H1 (cell line): ENCODE data around the gene PLEKHG4. TPM values are rescaled to one million over a fixed set of nuclear protein-coding genes. Genes with fewer than 3 reads are reported as not detected.
A peak's percentile ranks its signal among the peaks of the same experiment; 100 is the strongest.

Experiments used
- BRCA1 ChIP-seq: IDR thresholded peaks from 2 replicates; pipeline ENCODE4 v1.6.1; 2012; ENCODE audit warnings: low read depth, low read length, improper control_type of control experiment
- CHD1 ChIP-seq: IDR thresholded peaks from 2 replicates; pipeline ENCODE4 v1.6.1; 2012; ENCODE audit warnings: low read depth, low read length, improper control_type of control experiment
- CHD2 ChIP-seq: IDR thresholded peaks from 2 replicates; pipeline ENCODE4 v1.6.1; 2012; ENCODE audit warnings: low read length, improper control_type of control experiment
- CTBP2 ChIP-seq: IDR thresholded peaks from 2 replicates; pipeline ENCODE4 v1.7.0; 2011; ENCODE audit warnings: borderline replicate concordance, mild to moderate bottlenecking, moderate library complexity, mixed read lengths, low read length; ENCODE audit not compliant: insufficient read depth, insufficient read length
- EZH2 ChIP-seq: fragments of 200-600 bp; sonication (generic); IDR thresholded peaks from 2 replicates; pipeline ENCODE4 v1.7.1; 2012; ENCODE audit warnings: low read depth, mild to moderate bottlenecking, moderate library complexity, low read length, inconsistent platforms; ENCODE audit not compliant: severe bottlenecking
- HDAC2 ChIP-seq, 2 experiments: fragments of 300-600 bp in 1 of 2; sonication (generic) in 1 of 2; IDR thresholded peaks; 2 replicates each; pipeline ENCODE4 v1.6.1; 2011 to 2012; ENCODE audit warnings: low read depth in 2 of 2, low read length in 2 of 2, mild to moderate bottlenecking in 2 of 2, moderate library complexity in 2 of 2, borderline replicate concordance in 1 of 2, inconsistent platforms in 1 of 2
- NRF1 ChIP-seq: IDR thresholded peaks from 2 replicates; pipeline ENCODE4 v1.6.1; 2011; ENCODE audit warnings: mild to moderate bottlenecking, low read depth, low read length, improper control_type of control experiment
- POU5F1 ChIP-seq: IDR thresholded peaks from 2 replicates; pipeline ENCODE4 v1.6.1; 2011; ENCODE audit warnings: low read depth, mild to moderate bottlenecking, low read length, moderate library complexity
- RFX5 ChIP-seq: IDR thresholded peaks from 2 replicates; pipeline ENCODE4 v1.6.1; 2011; ENCODE audit warnings: low read depth, low read length, improper control_type of control experiment, borderline replicate concordance
- RNF2 ChIP-seq: fragments of 200-900, 300-1000 bp; sonication (generic); IDR thresholded peaks from 2 replicates; pipeline ENCODE4 v1.7.1; 2016; ENCODE audit warnings: borderline replicate concordance, low read depth, mild to moderate bottlenecking, antibody characterized with exemption, low read length; ENCODE audit not compliant: poor library complexity, severe bottlenecking; ENCODE audit errors: missing control alignments
- SIRT6 ChIP-seq: IDR thresholded peaks from one replicate; pipeline ENCODE4 v1.7.1; 2012; ENCODE audit warnings: low read length, inconsistent platforms
- SP1 ChIP-seq: IDR thresholded peaks from 2 replicates; pipeline ENCODE4 v1.6.1; 2011; ENCODE audit warnings: low read depth, low read length
- TAF1 ChIP-seq: IDR thresholded peaks from 2 replicates; pipeline ENCODE4 v1.6.1; 2011; ENCODE audit warnings: mild to moderate bottlenecking, low read depth, low read length
- ZNF274 ChIP-seq: IDR thresholded peaks from 2 replicates; pipeline ENCODE4 v1.7.0; 2012; ENCODE audit warnings: low read length, borderline replicate concordance; ENCODE audit errors: extremely low read depth
- polyA plus RNA-seq, 7 experiments: library from polyadenylated mRNA; depleted of rRNA in 3 of 7; stranded (reverse) in 5 of 7; unstranded in 2 of 7; fragments of >200 nt in 5 of 7; fragments of 200-250 nt in 2 of 7; gene quantifications; 1 replicate in 5 of 7; 2 replicates in 1 of 7; 4 replicates in 1 of 7; pipeline versions ENCODE4 v1.2.1 to v1.2.3, GENCODE V29; 2011 to 2013; ENCODE audit warnings: missing spikeins in 2 of 7, mixed read lengths in 2 of 7
- total RNA-seq: library from RNA; stranded (reverse); fragmentation: NEBNext Ultra II Directional; extraction: Animal tissue kit (Norgen Biotek cat#: 25700); gene quantifications from 2 replicates; pipeline ENCODE4 v1.2.1, GENCODE V29; 2021

The PLEKHG4 gene
- total and polyA plus RNA-seq, 2 of the 8 experiments (the other 6 are each of a cell fraction or from before 2014, with no cell fraction given): 7.7 to 11.1 TPM

- no peak for TF ChIP-seq CHD2
- no peak for TF ChIP-seq BRCA1
- TF ChIP-seq SIRT6: no peak
- no peak for TF ChIP-seq RNF2
- TF ChIP-seq RFX5: no peak
- TF ChIP-seq EZH2: peak; percentile 2
- TF ChIP-seq NRF1: peak; percentile 63
- TF ChIP-seq SP1: no peak
- no peak for TF ChIP-seq POU5F1
- TF ChIP-seq TAF1: 0 out of 2 replicates have a peak, but pooled peaks have one; percentile 38
- no peak for TF ChIP-seq CTBP2
- no peak for TF ChIP-seq HDAC2 (IDR thresholded peaks at IDR 0.05; ENCODE audit: borderline replicate concordance in 1 of 2, low read depth in 2 of 2, low read length in 2 of 2)
- no peak for TF ChIP-seq ZNF274
- TF ChIP-seq CHD1: no peak
Measured at GRCh38 chr16:67248401-67249177, 30.7 kb upstream of the PLEKHG4 start, which contains the start of gene SLC9A5 (continued).
